ENCODE measurements around the gene CDH23. TPM values are rescaled to one million over a fixed set of nuclear protein-coding genes. Genes with fewer than 3 reads are reported as not detected.

CDH23 gene
- total and polyA plus RNA-seq, 9 of the 15 experiments (the other 6 are each of a cell fraction or from before 2014, with no cell fraction given) = 0.18 to 1.2 (median 0.47) TPM

GRCh38 chr10:71838264-71839211 is 441.8 kb downstream of the CDH23 start (continued):
- TF ChIP-seq ADNP (tag; IDR thresholded peaks at IDR 0.05) (no peak), SNRNP70 (optimal IDR thresholded peaks at IDR 0.05; ENCODE audit: low read depth, low read length) (no peak), RFX7 (CRISPR knock-in tag; IDR thresholded peaks at IDR 0.05) (no peak), MYBL2 (IDR thresholded peaks at IDR 0.05; ENCODE audit: low read depth) (no peak), MYBL2 (CRISPR knock-in tag; IDR thresholded peaks at IDR 0.05; ENCODE audit: borderline replicate concordance) (no peak), MEF2A (IDR thresholded peaks at IDR 0.05; ENCODE audit: control insufficient read depth, low read depth, low read length) (no peak), MTA3 (IDR thresholded peaks at IDR 0.05; ENCODE audit: borderline replicate concordance) (no peak), KLF13 (tag; IDR thresholded peaks at IDR 0.05; ENCODE audit: borderline replicate concordance, low read depth) (no peak), SMAD4 (CRISPR knock-in tag; conservative IDR thresholded peaks at IDR 0.05) (no peak), XRCC4 (IDR thresholded peaks at IDR 0.05; ENCODE audit: extremely low read depth, insufficient read depth, insufficient read length) (no peak), CEBPG (CRISPR knock-in tag; IDR thresholded peaks at IDR 0.05) (0 out of 2 replicates have a peak, but pooled peaks have one; percentile 4), CEBPG (tag; conservative IDR thresholded peaks at IDR 0.05 in 1 of 2, IDR thresholded peaks at IDR 0.05 in 1 of 2) (no peak), ATF7 (IDR thresholded peaks at IDR 0.05) (peak; percentile 12; the same call in 1 of the 2 replicates), ZNF282 (CRISPR knock-in tag; IDR thresholded peaks at IDR 0.05) (no peak), BRD9 (IDR thresholded peaks at IDR 0.05; ENCODE audit: low read depth, partially characterized antibody) (no peak), HBP1 (CRISPR knock-in tag; IDR thresholded peaks at IDR 0.05) (no peak), HDAC1 (IDR thresholded peaks at IDR 0.05) (peak in 1 of 2 experiments; percentile 24; a peak in 1 of 4 replicates), MAZ (CRISPR knock-in tag; conservative IDR thresholded peaks at IDR 0.05 in 1 of 2, IDR thresholded peaks at IDR 0.05 in 1 of 2) (no peak), POLR2AphosphoS2 (IDR thresholded peaks at IDR 0.05; ENCODE audit: low read length) (no peak), SMARCE1 (IDR thresholded peaks at IDR 0.05) (no peak), ZNF518B (CRISPR knock-in tag; IDR thresholded peaks at IDR 0.05) (no peak), SOX6 (IDR thresholded peaks at IDR 0.05) (no peak), ZNF436 (CRISPR knock-in tag; IDR thresholded peaks at IDR 0.05) (no peak), MEIS2 (IDR thresholded peaks at IDR 0.05; ENCODE audit: partially characterized antibody) (peak; percentile 14), ZNF316 (IDR thresholded peaks at IDR 0.05) (no peak)
